Liver (tissue), 3 donors: ENCODE results near the gene ABHD10.

ENCODE experiments used
- EGR1 ChIP-seq, 2 donors: IDR thresholded peaks; 2 replicates each; pipeline ENCODE4 v1.6.1; 2016 to 2018; ENCODE audit warnings: antibody characterized with exemption in 2 of 2, low read depth in 2 of 2
- GABPA ChIP-seq, 2 donors: IDR thresholded peaks in 1 of 2; conservative IDR thresholded peaks in 1 of 2; 2 replicates each; pipeline ENCODE4 v1.6.1; 2016; ENCODE audit warnings: antibody characterized with exemption in 2 of 2, mild to moderate bottlenecking in 1 of 2, moderate library complexity in 1 of 2
- JUND ChIP-seq, 2 donors: IDR thresholded peaks; 2 replicates each; pipeline ENCODE4 v1.6.1; 2016; ENCODE audit warnings: antibody characterized with exemption in 2 of 2
- RAD21 ChIP-seq, 2 donors: IDR thresholded peaks; 2 replicates each; pipeline ENCODE4 v1.6.1; 2016; ENCODE audit warnings: antibody characterized with exemption in 2 of 2, mild to moderate bottlenecking in 2 of 2
- RXRA ChIP-seq, 2 donors: IDR thresholded peaks; 2 replicates each; pipeline ENCODE4 v1.6.1; 2017 to 2018; ENCODE audit warnings: antibody characterized with exemption in 2 of 2, mild to moderate bottlenecking in 1 of 2
- TAF1 ChIP-seq: conservative IDR thresholded peaks from 2 replicates; pipeline ENCODE4 v1.6.1; 2016; ENCODE audit warnings: antibody characterized with exemption, mild to moderate bottlenecking
- TF ChIP-seq, protein P1 (sequence below): fragments of 150-350 bp; IDR thresholded peaks from 2 replicates; pipeline ENCODE4 v1.5.1; 2017; ENCODE audit warnings: improper control_type of control experiment, low read depth, low read length; ENCODE audit not compliant: missing input control
- TF ChIP-seq, protein P2 (sequence below): IDR thresholded peaks from 2 replicates; pipeline ENCODE4 v1.6.1; 2016; ENCODE audit warnings: antibody characterized with exemption, mild to moderate bottlenecking
- TF ChIP-seq, protein P3 (sequence below): IDR thresholded peaks from 2 replicates; pipeline ENCODE4 v1.6.1; 2016; ENCODE audit warnings: antibody characterized with exemption
- TF ChIP-seq, protein P4 (sequence below): IDR thresholded peaks from 2 replicates; pipeline ENCODE4 v1.6.1; 2016; ENCODE audit warnings: antibody characterized with exemption
- donor health status: healthy.
- donor health status: healthy.

DNA sequence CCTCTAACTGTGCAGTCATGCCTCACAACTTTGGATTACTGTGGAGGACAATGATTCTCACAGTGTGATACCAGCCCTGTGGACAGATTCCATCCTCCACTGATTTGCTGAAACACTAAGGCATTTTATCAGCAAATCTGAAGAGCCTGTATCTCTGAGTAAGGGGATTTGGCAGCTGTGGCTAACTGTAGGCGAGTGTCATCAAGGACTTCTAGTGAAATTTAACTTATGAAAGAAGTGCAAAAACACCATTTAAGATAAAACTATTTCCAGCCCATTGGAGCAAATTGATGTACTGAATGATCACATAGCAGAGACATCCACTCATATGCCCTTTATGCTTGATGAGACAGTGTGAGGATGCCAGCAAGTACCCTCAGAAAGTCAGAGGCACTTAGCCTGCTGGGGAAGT is 41.9 kb downstream of the ABHD10 start:
- TF ChIP-seq, protein P1, sequence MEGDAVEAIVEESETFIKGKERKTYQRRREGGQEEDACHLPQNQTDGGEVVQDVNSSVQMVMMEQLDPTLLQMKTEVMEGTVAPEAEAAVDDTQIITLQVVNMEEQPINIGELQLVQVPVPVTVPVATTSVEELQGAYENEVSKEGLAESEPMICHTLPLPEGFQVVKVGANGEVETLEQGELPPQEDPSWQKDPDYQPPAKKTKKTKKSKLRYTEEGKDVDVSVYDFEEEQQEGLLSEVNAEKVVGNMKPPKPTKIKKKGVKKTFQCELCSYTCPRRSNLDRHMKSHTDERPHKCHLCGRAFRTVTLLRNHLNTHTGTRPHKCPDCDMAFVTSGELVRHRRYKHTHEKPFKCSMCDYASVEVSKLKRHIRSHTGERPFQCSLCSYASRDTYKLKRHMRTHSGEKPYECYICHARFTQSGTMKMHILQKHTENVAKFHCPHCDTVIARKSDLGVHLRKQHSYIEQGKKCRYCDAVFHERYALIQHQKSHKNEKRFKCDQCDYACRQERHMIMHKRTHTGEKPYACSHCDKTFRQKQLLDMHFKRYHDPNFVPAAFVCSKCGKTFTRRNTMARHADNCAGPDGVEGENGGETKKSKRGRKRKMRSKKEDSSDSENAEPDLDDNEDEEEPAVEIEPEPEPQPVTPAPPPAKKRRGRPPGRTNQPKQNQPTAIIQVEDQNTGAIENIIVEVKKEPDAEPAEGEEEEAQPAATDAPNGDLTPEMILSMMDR, result no peak
- TF ChIP-seq, protein P2, sequence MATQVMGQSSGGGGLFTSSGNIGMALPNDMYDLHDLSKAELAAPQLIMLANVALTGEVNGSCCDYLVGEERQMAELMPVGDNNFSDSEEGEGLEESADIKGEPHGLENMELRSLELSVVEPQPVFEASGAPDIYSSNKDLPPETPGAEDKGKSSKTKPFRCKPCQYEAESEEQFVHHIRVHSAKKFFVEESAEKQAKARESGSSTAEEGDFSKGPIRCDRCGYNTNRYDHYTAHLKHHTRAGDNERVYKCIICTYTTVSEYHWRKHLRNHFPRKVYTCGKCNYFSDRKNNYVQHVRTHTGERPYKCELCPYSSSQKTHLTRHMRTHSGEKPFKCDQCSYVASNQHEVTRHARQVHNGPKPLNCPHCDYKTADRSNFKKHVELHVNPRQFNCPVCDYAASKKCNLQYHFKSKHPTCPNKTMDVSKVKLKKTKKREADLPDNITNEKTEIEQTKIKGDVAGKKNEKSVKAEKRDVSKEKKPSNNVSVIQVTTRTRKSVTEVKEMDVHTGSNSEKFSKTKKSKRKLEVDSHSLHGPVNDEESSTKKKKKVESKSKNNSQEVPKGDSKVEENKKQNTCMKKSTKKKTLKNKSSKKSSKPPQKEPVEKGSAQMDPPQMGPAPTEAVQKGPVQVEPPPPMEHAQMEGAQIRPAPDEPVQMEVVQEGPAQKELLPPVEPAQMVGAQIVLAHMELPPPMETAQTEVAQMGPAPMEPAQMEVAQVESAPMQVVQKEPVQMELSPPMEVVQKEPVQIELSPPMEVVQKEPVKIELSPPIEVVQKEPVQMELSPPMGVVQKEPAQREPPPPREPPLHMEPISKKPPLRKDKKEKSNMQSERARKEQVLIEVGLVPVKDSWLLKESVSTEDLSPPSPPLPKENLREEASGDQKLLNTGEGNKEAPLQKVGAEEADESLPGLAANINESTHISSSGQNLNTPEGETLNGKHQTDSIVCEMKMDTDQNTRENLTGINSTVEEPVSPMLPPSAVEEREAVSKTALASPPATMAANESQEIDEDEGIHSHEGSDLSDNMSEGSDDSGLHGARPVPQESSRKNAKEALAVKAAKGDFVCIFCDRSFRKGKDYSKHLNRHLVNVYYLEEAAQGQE, result no peak
- no peak for TF ChIP-seq TAF1
- TF ChIP-seq JUND (IDR thresholded peaks at IDR 0.05), result no peak
- TF ChIP-seq RAD21 (IDR thresholded peaks at IDR 0.05), result no peak
- TF ChIP-seq, protein P3, sequence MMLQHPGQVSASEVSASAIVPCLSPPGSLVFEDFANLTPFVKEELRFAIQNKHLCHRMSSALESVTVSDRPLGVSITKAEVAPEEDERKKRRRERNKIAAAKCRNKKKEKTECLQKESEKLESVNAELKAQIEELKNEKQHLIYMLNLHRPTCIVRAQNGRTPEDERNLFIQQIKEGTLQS, result no peak
- TF ChIP-seq GABPA (IDR thresholded peaks at IDR 0.05 in 1 of 2, conservative IDR thresholded peaks at IDR 0.05 in 1 of 2), result no peak
- TF ChIP-seq, protein P4, sequence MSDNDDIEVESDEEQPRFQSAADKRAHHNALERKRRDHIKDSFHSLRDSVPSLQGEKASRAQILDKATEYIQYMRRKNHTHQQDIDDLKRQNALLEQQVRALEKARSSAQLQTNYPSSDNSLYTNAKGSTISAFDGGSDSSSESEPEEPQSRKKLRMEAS, result no peak
- TF ChIP-seq EGR1 (IDR thresholded peaks at IDR 0.05; ENCODE audit: low read depth in 2 of 2), result no peak
- no peak for TF ChIP-seq RXRA (IDR thresholded peaks at IDR 0.05)
